OCI-LY1 (cell line): ENCODE results near the gene LTBR.

Source experiments
- EZH2 ChIP-seq: fragments of 200-600 bp; sonication (generic), shearing (Covaris generic); IDR thresholded peaks from 2 replicates; pipeline ENCODE4 v1.8.0; 2017; ENCODE audit warnings: borderline replicate concordance, mixed run types, mild to moderate bottlenecking, antibody characterized with exemption, low read length, moderate library complexity, mixed read lengths
- TF ChIP-seq, protein P1 (sequence below): fragments of 200-600 bp; sonication (generic), shearing (Covaris generic); IDR thresholded peaks from 2 replicates; pipeline ENCODE4 v1.5.1; 2017; ENCODE audit warnings: mild to moderate bottlenecking, antibody characterized with exemption, low read length, moderate library complexity, mixed read lengths

DNA sequence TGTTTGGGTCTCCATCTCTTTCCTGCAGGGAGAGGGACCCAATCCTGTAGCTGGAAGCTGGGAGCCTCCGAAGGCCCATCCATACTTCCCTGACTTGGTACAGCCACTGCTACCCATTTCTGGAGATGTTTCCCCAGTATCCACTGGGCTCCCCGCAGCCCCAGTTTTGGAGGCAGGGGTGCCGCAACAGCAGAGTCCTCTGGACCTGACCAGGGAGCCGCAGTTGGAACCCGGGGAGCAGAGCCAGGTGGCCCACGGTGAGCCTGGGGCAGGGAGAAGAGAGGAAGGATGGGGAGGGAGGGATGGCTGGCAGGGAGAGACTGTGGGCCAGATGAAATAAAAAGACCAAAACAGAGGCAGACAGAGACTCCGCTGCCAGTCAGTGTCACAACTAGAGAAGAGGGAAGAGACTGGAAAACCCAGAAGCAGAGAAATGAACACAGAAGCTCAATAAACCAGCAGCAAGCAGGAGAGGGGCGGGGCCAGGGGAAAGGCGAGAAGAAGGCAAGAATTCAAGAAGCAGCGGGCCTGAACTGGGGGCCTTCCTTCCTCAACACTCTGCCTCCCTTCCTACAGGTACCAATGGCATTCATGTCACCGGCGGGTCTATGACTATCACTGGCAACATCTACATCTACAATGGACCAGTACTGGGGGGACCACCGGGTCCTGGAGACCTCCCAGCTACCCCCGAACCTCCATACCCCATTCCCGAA is 6.3 kb downstream of the LTBR start:
- TF ChIP-seq, protein P1, sequence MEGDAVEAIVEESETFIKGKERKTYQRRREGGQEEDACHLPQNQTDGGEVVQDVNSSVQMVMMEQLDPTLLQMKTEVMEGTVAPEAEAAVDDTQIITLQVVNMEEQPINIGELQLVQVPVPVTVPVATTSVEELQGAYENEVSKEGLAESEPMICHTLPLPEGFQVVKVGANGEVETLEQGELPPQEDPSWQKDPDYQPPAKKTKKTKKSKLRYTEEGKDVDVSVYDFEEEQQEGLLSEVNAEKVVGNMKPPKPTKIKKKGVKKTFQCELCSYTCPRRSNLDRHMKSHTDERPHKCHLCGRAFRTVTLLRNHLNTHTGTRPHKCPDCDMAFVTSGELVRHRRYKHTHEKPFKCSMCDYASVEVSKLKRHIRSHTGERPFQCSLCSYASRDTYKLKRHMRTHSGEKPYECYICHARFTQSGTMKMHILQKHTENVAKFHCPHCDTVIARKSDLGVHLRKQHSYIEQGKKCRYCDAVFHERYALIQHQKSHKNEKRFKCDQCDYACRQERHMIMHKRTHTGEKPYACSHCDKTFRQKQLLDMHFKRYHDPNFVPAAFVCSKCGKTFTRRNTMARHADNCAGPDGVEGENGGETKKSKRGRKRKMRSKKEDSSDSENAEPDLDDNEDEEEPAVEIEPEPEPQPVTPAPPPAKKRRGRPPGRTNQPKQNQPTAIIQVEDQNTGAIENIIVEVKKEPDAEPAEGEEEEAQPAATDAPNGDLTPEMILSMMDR, result no peak
- no peak for TF ChIP-seq EZH2
